SW480 (cell line): ENCODE results near the gene ADCY2.
A peak's percentile ranks its signal among the peaks of the same experiment; 100 is the strongest.

Source experiments
- DNase-seq: peaks from one replicate; pipeline ENCODE4 v3.0.0-alpha.2; 2016; ENCODE audit warnings: low spot score

Gene ADCY2

GRCh38 chr5:7784683-7785380 is 388.9 kb downstream of the ADCY2 start:
- no peak for DNase-seq

GRCh38 chr5:7787770-7788169 is 391.8 kb downstream of the ADCY2 start:
- DNase-seq, result no peak

- no peak for DNase-seq
Observed at GRCh38 chr5:7789567-7789966, 393.6 kb downstream of the ADCY2 start.

- no peak for DNase-seq
Observed at GRCh38 chr5:7793895-7794294, 398.0 kb downstream of the ADCY2 start.

- DNase-seq, result no peak
Observed at GRCh38 chr5:7794311-7794710, 398.4 kb downstream of the ADCY2 start.

- DNase-seq, result no peak
Observed at GRCh38 chr5:7794823-7795222, 398.9 kb downstream of the ADCY2 start.

GRCh38 chr5:7795306-7795705 is 399.4 kb downstream of the ADCY2 start:
- no peak for DNase-seq

GRCh38 chr5:7801891-7802614 is 406.1 kb downstream of the ADCY2 start:
- no peak for DNase-seq

- DNase-seq, result no peak
Observed at GRCh38 chr5:7802855-7803254, 406.9 kb downstream of the ADCY2 start.

- DNase-seq, result no peak
Observed at GRCh38 chr5:7803937-7804336, 408.0 kb downstream of the ADCY2 start.

GRCh38 chr5:7805379-7805778 is 409.4 kb downstream of the ADCY2 start:
- DNase-seq, result no peak

- no peak for DNase-seq
Observed at GRCh38 chr5:7808998-7809397, 413.1 kb downstream of the ADCY2 start.

- DNase-seq, result no peak
Observed at GRCh38 chr5:7811715-7812114, 415.8 kb downstream of the ADCY2 start.

- DNase-seq, result no peak
Observed at GRCh38 chr5:7813007-7813406, 417.1 kb downstream of the ADCY2 start.

- no peak for DNase-seq
Observed at GRCh38 chr5:7813576-7813975, 417.6 kb downstream of the ADCY2 start.

GRCh38 chr5:7814816-7815215 is 418.9 kb downstream of the ADCY2 start:
- no peak for DNase-seq

GRCh38 chr5:7815892-7816534 is 420.1 kb downstream of the ADCY2 start:
- peak; percentile 82 for DNase-seq

- no peak for DNase-seq
Observed at GRCh38 chr5:7816535-7816901, 420.6 kb downstream of the ADCY2 start.

GRCh38 chr5:7822449-7822848 is 426.5 kb downstream of the ADCY2 start:
- no peak for DNase-seq

- no peak for DNase-seq
Observed at GRCh38 chr5:7823594-7823993, 427.7 kb downstream of the ADCY2 start.

GRCh38 chr5:7824995-7825394 is 429.1 kb downstream of the ADCY2 start:
- no peak for DNase-seq

GRCh38 chr5:7825630-7826029 is 429.7 kb downstream of the ADCY2 start:
- DNase-seq, result no peak

- DNase-seq, result no peak
Observed at GRCh38 chr5:7827610-7828009, 431.7 kb downstream of the ADCY2 start.
